ENCODE results near the gene GLTPD2.

GRCh38 chr17:4822835-4823234 lies 34.1 kb downstream of the GLTPD2 start:
- TF ChIP-seq, protein P1, sequence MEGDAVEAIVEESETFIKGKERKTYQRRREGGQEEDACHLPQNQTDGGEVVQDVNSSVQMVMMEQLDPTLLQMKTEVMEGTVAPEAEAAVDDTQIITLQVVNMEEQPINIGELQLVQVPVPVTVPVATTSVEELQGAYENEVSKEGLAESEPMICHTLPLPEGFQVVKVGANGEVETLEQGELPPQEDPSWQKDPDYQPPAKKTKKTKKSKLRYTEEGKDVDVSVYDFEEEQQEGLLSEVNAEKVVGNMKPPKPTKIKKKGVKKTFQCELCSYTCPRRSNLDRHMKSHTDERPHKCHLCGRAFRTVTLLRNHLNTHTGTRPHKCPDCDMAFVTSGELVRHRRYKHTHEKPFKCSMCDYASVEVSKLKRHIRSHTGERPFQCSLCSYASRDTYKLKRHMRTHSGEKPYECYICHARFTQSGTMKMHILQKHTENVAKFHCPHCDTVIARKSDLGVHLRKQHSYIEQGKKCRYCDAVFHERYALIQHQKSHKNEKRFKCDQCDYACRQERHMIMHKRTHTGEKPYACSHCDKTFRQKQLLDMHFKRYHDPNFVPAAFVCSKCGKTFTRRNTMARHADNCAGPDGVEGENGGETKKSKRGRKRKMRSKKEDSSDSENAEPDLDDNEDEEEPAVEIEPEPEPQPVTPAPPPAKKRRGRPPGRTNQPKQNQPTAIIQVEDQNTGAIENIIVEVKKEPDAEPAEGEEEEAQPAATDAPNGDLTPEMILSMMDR (conservative IDR thresholded peaks at IDR 0.05; ENCODE audit: low read length): no peak
- TF ChIP-seq EZH2phosphoT487 (IDR thresholded peaks at IDR 0.05; ENCODE audit: borderline replicate concordance, low read depth, low read length): no peak

Measured in OCI-LY7 (cell line).